ENCODE data around the gene SPRR2E.

Gene SPRR2E

DNA sequence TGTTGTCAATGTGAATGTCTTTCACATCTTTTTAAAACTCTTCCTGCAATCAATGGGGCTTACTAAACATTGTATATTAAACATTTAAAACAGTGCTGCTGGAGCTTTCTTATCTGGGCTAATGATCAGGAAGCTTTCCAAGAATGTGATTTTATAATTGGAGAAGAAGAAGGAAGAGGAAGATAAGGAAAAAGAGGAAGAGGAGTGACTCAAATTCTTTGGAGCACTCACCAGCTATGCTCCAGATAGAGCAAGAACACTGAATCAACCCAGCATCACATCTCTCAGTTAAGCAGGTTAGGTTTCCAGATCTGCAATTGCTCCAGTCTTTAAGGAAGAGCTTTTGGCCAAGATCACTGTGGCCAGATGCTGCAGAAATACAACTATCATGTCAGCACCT, 1.4 kb upstream of the SPRR2E start:
- H3K4me3 ChIP-seq: no peak overlapping the region
- no peak for DNase-seq (ENCODE audit: low spot score)
- no peak overlapping the region for H3K27ac ChIP-seq
- TF ChIP-seq, protein P1, sequence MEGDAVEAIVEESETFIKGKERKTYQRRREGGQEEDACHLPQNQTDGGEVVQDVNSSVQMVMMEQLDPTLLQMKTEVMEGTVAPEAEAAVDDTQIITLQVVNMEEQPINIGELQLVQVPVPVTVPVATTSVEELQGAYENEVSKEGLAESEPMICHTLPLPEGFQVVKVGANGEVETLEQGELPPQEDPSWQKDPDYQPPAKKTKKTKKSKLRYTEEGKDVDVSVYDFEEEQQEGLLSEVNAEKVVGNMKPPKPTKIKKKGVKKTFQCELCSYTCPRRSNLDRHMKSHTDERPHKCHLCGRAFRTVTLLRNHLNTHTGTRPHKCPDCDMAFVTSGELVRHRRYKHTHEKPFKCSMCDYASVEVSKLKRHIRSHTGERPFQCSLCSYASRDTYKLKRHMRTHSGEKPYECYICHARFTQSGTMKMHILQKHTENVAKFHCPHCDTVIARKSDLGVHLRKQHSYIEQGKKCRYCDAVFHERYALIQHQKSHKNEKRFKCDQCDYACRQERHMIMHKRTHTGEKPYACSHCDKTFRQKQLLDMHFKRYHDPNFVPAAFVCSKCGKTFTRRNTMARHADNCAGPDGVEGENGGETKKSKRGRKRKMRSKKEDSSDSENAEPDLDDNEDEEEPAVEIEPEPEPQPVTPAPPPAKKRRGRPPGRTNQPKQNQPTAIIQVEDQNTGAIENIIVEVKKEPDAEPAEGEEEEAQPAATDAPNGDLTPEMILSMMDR (IDR thresholded peaks at IDR 0.05): no peak

- DNase-seq (ENCODE audit: low spot score): no peak
- no peak overlapping the region for H3K4me3 ChIP-seq
- no peak overlapping the region for H3K27ac ChIP-seq
- TF ChIP-seq, protein P1 (IDR thresholded peaks at IDR 0.05): no peak
Observed at GRCh38 chr1:153087652-153088051, 6.7 kb downstream of the SPRR2E start.

DNA sequence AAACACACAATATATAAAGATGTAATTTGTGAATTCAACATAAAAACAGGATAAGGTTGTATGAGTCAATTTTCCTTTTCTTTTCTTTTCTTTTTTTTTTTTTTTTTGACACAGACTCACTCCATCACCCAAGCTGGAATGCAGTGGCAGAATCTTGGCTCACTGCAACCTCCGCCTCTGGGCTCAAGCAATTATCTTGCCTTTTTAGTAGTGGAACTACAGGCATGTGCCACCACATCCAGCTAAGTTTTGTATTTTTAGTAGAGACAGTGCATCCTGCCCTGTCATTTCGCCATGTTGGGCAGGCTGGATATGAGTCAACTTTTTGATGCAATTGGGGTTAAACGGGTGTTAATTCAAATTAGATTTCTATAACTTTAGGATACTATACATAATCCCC, 12.6 kb downstream of the SPRR2E start:
- no peak for DNase-seq (ENCODE audit: low spot score)
- TF ChIP-seq, protein P1 (IDR thresholded peaks at IDR 0.05): no peak
- Histone ChIP-seq H3K27ac (no peak overlapping the region), H3K4me3 (no peak overlapping the region)

DNA sequence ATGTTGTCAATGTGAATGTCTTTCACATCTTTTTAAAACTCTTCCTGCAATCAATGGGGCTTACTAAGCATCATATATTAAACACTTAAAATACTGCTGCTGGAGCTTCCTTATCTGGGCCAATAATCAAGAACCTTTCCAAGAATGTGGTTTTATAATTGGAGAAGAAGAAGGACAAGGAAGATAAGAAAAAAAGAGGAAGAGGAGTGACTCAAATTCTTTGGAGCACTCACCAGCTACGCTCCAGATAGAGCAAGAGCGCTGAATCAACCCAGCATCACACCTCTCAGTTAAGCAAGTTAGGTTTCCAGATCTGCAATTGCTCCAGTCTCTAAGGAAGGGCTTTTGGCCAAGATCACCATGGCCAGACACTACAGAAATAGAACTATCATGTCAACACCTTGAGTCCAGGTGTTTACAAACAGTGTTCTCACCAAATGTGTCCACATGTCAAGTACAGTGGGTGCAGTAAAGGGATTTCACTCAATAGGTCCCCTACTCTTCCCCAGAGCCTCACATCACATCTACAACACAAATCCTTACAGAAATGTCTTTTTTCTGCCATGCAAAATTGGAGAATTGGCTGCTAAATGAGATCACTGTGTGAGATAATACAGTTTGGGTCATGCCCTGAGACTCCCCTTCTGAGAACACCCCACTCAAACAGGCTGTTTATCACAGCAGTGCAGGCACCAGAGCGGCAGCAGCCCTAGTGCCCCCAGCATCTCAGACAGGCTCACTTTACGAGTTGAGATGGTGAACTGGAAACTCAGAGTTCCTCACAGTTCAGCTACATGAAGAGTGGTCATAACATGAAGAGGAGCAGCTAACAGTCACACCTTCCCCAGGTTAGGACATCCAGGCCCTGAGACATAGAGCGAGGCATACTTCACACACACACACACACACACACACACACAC, 21.3 kb downstream of the SPRR2E start:
- Histone ChIP-seq H3K4me3 (no peak overlapping the region), H3K27ac (no peak overlapping the region)
- TF ChIP-seq, protein P1 (IDR thresholded peaks at IDR 0.05): no peak
- no peak for DNase-seq (ENCODE audit: low spot score)

DNA sequence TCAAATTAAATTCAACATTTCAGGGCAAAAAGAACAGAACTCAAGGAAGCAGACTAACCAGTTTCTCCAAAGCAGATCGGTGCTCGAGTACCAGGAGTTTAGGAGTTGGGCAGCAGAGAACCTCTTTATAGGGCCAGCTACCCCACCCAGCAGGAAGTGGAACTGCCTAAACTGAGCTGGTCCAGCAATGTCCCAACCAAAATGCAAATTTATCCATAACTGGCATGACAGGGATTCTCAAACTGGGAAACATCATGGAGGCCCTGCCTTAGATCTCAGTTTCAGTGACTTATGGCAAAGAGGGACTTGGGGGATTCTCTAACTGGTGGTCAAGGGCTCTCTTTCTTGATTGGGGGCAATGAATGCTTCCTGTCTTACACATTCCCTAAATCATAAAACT, 22.8 kb downstream of the SPRR2E start, which contains the start of gene SPRR2B:
Gene SPRR2B, minus strand, starts transcription at position 101 of the 400 bp plus-strand sequence. CDS start 772 bp downstream, outside the sequence.
- DNase-seq (ENCODE audit: low spot score): no peak
- Histone ChIP-seq H3K27ac (no peak within 1 kb of the TSS), H3K4me3 (no peak within 1 kb of the TSS)
- TF ChIP-seq, protein P1 (IDR thresholded peaks at IDR 0.05): no peak

- TF ChIP-seq, protein P1 (IDR thresholded peaks at IDR 0.05): no peak
- Histone ChIP-seq H3K4me3 (no peak overlapping the region), H3K27ac (no peak overlapping the region)
- DNase-seq (ENCODE audit: low spot score): no peak
Observed at GRCh38 chr1:153070243-153070642, 24.1 kb downstream of the SPRR2E start.

All from coronary artery (tissue), 2 donors.